HG02571 (cell line): ENCODE measurements around the gene AKAIN1.

Source experiments
- ATAC-seq: cut with Tn5 transposase; IDR thresholded peaks from one replicate; pipeline ENCODE4 v1.9.1; 2021; ENCODE audit warnings: mild to moderate bottlenecking, moderate library complexity; ENCODE audit not compliant: unreplicated experiment

The AKAIN1 gene

GRCh38 chr18:5197032-5197434, at the start of gene AKAIN1:
TSS of gene AKAIN1 (minus strand) at chr18:5197257. CDS start at chr18:5197053, 204 bp downstream.
- ATAC-seq = no peak

GRCh38 chr18:5244941-5245340, 47.9 kb upstream of the AKAIN1 start:
- no peak for ATAC-seq

- ATAC-seq = no peak
These were observed 42.4 kb upstream of the AKAIN1 start for GRCh38 chr18:5239447-5239846.

- ATAC-seq = peak; percentile 39
These were observed 41.4 kb upstream of the AKAIN1 start for GRCh38 chr18:5238371-5238976.

GRCh38 chr18:5237723-5238370, 40.8 kb upstream of the AKAIN1 start:
- ATAC-seq = peak; percentile 93

GRCh38 chr18:5237083-5237722, 40.1 kb upstream of the AKAIN1 start:
- ATAC-seq = peak; percentile 33

GRCh38 chr18:5214583-5215351, 17.7 kb upstream of the AKAIN1 start:
- ATAC-seq = no peak

- no peak for ATAC-seq
These were observed 10.6 kb upstream of the AKAIN1 start for GRCh38 chr18:5207471-5208150.

- no peak for ATAC-seq
These were observed 1.3 kb upstream of the AKAIN1 start for GRCh38 chr18:5198311-5198710.

GRCh38 chr18:5197461-5197860, 404 bp upstream of the AKAIN1 start:
- no peak for ATAC-seq

- ATAC-seq = no peak
These were observed 615 bp downstream of the AKAIN1 start for GRCh38 chr18:5196253-5197031.

- ATAC-seq = no peak
These were observed 1.4 kb downstream of the AKAIN1 start for GRCh38 chr18:5195656-5196055.

- ATAC-seq = no peak
These were observed 16.8 kb downstream of the AKAIN1 start for GRCh38 chr18:5180254-5180653.

- no peak for ATAC-seq
These were observed 18.5 kb downstream of the AKAIN1 start for GRCh38 chr18:5178519-5178918.

GRCh38 chr18:5175378-5175777, 21.7 kb downstream of the AKAIN1 start:
- ATAC-seq = no peak

- no peak for ATAC-seq
These were observed 23.4 kb downstream of the AKAIN1 start for GRCh38 chr18:5173646-5174045.

GRCh38 chr18:5173236-5173635, 23.8 kb downstream of the AKAIN1 start:
- ATAC-seq = no peak

GRCh38 chr18:5167831-5168230, 29.2 kb downstream of the AKAIN1 start:
- no peak for ATAC-seq

- no peak for ATAC-seq
These were observed 30.3 kb downstream of the AKAIN1 start for GRCh38 chr18:5166606-5167280.

GRCh38 chr18:5164903-5165302, 32.2 kb downstream of the AKAIN1 start:
- no peak for ATAC-seq
